HG03064 (cell line): ENCODE data around the gene RAB1B.
"Not testable (repeated sequence)": the region's sequence is repeated elsewhere in the genome, so short reads cannot be mapped to it uniquely, and the experiment has no call there.

ENCODE experiments used
- ATAC-seq: cut with Tn5 transposase; IDR thresholded peaks from one replicate; pipeline ENCODE4 v1.9.1; 2021; ENCODE audit warnings: low read depth; ENCODE audit not compliant: unreplicated experiment

RAB1B gene

GRCh38 chr11:66265531-66266377 is 2.7 kb upstream of the RAB1B start:
- ATAC-seq, result no peak

- no peak for ATAC-seq
Measured at GRCh38 chr11:66266378-66267038, 1.9 kb upstream of the RAB1B start.

- ATAC-seq, result no peak
Measured at GRCh38 chr11:66267039-66267378, 1.4 kb upstream of the RAB1B start.

DNA sequence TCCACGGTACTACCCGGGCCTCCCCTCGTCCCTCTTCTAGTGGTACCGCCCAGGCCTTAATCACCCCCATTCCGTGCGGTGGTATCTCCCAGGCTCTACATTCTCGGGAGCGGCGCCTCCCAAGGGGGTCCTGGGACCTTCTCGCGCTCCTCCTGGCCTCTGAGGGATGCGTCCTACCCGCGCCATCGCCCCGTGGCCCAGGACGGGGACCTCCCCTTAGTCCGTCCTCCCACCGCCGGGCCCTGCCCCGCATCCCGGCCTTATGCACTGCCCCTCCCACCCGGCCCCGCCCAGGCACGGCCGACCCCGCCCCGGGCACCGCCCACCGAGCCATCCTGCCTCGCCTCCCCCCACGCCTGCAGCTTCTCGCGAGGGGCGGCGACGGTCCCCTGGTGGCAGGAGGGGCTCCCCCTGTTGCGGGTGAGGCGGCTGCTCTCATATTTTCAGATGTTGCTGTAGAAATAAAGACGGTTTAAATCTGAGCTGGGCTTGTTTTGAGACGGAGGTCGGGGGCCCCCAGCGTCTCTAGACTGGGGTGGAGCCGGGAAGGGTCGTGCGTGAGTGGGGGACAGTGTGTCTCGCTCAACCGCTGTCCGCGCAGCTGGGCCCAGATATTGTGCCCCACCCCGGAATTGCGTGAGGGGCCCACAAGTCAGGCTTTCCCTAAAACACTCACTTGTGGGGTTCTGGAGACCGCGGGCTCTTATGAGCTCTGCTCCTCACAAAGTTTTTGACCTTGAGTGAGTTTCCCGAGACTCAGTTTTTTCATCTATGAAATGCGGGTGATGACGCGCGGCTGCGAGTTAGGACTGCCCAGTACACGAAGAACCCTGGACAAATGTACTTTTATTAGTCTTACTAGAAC is 828 bp upstream of the RAB1B start:
- ATAC-seq, result peak; percentile 42

DNA sequence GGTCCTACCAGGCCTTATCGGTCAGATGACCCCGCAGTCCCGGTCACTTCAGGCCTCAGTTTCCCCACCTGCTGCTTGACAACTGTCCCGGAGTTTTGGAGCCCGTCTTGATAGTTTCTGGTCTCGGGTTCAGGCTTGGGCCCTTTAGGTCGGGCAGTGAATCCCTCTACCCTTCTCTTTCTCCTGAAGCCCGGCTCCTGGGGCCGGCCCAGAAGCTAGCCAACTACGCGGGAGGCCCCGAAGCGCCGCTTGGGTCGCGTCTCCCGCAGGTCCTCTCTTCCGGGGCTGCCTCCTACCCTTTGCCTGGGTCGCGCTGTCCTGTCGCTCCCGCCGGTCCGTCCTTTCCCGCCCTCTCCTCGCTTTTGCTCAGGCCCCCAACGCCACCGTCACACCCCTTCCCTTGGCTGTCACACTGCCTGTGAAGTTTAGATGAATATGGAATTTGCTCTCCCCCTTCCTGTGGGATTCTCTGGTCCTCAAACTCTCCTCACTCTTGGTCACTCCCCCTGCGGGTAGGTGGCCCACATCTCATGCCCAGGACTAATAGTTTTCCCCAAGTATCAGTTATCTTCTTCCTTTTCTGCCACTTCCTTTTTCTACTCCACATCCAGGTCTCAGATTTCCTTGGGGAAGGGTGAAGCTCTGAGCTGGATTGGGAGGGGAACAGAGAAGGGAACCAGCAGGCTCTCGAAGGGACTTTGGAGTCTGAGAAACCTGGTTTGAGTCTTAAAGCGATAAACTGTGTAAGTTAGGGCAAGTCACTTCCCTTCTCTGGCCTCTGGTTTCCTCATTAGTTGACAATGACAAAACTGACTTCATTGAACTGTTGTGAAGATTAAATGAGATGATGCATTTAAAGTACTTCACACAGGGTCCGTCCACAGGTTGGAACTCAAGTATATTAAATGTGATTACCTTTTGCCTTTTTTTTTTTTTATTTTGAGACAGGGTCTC is 790 bp downstream of the RAB1B start:
- ATAC-seq, result no peak

GRCh38 chr11:66271816-66272215 is 3.4 kb downstream of the RAB1B start:
- no peak for ATAC-seq

- no peak for ATAC-seq
Measured at GRCh38 chr11:66272596-66272995, 4.2 kb downstream of the RAB1B start.

DNA sequence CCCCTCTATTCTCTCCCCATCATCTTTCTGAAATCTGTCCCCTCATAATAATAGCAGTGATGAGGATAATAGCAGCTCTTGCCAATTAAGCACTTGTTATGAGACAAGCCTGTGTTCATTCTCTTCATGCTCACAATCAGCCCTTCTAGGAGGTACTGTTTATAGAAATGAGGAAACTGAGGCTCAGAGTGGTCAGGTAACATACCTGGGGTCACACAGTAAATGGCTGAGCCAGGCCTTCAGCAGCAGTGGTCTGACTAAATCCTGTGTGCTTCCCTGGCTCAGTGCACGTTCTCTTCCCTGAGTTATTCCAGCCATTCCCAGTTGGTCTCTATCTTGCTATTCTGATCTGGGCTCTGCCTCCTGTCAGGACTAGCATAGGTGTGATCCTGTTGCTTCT is 5.8 kb downstream of the RAB1B start:
- ATAC-seq, result no peak

GRCh38 chr11:66275396-66275795 is 7.0 kb downstream of the RAB1B start:
- ATAC-seq, result no peak

DNA sequence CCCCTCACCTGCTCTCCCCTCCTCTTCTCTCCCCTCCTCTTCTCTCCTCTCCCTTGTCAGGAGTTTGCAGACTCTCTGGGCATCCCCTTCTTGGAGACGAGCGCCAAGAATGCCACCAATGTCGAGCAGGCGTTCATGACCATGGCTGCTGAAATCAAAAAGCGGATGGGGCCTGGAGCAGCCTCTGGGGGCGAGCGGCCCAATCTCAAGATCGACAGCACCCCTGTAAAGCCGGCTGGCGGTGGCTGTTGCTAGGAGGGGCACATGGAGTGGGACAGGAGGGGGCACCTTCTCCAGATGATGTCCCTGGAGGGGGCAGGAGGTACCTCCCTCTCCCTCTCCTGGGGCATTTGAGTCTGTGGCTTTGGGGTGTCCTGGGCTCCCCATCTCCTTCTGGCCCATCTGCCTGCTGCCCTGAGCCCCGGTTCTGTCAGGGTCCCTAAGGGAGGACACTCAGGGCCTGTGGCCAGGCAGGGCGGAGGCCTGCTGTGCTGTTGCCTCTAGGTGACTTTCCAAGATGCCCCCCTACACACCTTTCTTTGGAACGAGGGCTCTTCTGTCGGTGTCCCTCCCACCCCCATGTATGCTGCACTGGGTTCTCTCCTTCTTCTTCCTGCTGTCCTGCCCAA is 7.7 kb downstream of the RAB1B start:
- ATAC-seq, result no peak

DNA sequence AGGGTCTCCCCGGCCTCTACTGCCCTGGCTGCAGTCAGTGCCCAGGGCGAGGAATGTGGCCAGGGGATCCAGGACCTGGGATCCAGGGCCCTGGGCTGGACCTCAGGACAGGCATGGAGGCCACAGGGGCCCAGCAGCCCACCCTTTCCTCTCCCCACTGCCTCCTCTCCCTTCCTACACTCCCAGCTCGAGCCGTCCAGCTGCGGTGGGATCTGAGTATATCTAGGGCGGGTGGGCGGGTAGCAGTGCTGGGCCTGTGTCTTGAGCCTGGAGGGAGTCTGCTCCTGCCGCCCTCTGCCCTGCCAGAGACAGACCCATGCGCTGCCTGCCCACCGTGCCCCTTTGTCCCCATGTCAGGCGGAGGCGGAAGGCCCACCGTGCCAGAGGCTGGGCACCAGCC is 8.2 kb downstream of the RAB1B start:
- ATAC-seq, result not testable (repeated sequence)

- ATAC-seq, result not testable (repeated sequence)
Measured at GRCh38 chr11:66277064-66277463, 8.6 kb downstream of the RAB1B start.

DNA sequence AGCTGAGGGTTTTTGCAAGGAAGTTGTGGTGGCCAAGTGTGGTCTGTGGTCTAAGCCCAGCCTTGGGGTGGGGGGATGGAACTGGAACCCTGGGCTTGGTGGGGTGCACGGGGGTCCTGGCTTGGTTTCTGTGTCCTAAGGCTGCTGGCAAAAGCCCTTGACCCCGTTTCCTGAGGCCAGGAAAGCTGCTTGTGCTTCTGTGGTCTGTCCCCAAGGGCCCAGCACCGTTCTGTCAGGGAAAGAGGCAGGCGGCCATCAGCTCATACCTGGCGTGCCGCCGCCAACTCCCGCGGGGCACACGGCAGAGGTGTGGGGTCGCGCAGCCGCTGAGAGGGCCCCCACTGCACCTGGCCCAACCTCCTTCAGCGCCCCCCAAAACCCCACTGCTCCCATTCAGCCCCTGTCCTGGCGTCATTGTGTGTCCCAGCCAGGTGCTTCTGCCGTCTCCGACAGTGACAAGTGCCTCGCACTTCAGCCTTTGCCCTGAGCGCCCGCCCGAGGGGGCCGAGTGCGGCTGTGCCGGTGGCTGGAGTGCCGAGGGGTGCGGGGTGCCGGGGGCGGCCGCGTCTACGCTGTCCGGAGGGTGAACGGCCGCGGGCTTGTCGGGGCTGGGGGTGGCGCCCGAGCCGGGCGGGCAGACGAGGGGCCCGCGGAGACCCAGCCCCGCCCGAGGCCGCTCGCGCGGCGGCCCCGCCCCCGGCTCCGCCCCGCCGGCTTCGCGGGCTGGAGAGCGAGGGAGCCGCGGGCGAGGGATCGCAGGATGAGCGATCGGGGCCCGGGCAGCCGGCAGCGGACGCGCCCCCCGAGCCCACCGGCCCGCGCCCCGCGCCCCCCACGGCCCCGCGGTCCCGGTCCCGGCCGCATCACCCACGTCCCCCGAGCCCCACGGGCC is 9.3 kb downstream of the RAB1B start, which contains the start of gene CNIH2:
Gene CNIH2, plus strand, starts transcription at position 705 of the 892 bp plus-strand sequence. CDS start 282 bp downstream, outside the sequence.
- no peak for ATAC-seq

GRCh38 chr11:66278363-66279091 is 10.1 kb downstream of the RAB1B start:
- no peak for ATAC-seq

DNA sequence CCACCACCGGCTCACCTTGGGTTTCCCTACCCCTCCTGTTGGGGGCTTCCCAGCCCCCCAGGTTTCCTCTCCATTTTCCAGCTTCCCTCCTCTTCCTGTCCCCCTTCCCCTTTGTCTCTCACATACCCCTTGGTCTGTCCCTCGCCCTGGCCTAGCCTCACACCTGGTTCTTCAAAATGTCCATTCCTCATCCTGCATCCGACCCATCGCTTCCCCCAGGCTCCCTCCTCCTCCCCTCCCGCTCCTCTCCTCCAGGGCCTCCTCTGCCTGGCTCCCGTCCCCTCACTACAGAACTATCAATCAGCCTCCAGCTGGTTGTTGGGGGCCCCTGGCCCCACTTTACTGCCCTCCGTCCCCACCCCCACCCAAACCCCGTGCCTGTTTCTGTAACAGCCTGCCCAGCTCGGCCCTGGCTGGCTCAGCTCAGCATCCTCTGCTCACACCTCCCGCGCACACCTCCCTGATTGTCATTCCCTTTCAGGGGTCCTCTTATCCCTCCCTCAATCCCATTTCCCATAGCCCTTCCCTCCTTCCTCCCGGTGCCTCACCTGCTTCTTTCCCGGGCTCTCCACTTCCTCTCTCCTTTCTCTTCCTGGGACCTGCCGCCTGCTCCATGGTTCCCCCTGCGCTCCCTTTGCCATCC is 10.8 kb downstream of the RAB1B start:
- no peak for ATAC-seq

GRCh38 chr11:66280428-66280827 is 12.0 kb downstream of the RAB1B start:
- no peak for ATAC-seq

DNA sequence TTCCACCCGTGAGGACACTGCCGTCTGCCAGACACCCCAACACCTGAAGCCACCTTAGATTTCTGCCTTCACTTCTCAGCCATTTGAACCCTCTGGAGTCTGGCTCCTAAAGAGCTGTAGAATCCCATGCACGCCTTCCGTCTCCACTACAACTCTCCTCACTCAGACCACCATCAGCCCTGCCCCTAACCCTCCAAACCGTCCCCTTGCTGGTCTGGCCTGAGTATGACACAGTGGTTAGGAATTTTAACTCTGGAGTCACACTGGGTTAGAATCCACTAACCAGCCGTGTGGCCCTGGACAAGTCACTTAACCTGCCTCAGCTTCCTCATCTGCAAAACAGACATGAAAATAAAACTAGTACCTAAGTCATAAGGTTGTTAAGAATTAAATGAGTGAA is 12.6 kb downstream of the RAB1B start:
- no peak for ATAC-seq
